PC-9 (cell line): Measurements from ENCODE around the gene MAN1C1.

Experiments
- EZH2 ChIP-seq: fragments of 200-600 bp; sonication (generic); IDR thresholded peaks from 2 replicates; pipeline ENCODE4 v1.8.0; 2017; ENCODE audit warnings: antibody characterized with exemption, low read depth
- TF ChIP-seq, protein P1 (sequence below): fragments of 200-600 bp; sonication (generic); conservative IDR thresholded peaks from 2 replicates; pipeline ENCODE4 v1.6.1; 2017; ENCODE audit warnings: mixed run types, antibody characterized with exemption, mild to moderate bottlenecking, moderate library complexity

DNA sequence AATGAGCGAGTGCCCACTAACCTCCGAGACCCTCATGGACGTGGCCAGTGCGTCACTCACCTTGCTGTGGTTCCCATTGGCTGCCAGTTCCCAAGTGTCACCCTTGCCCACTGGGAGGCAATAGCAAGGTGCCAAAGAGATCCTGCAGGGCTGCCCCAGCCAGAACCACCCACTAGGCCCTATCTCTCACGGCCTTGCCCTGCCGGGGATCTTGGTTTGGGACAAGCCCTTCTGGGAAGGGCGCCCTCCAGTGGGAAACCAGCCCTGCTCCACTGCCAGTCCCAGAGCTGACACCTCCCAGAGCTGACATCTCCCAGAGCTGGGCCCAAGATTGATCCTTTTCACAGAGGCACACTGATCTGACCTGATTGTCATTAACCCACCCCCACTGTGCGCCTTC lies 181.3 kb downstream of the MAN1C1 start:
- TF ChIP-seq, protein P1, sequence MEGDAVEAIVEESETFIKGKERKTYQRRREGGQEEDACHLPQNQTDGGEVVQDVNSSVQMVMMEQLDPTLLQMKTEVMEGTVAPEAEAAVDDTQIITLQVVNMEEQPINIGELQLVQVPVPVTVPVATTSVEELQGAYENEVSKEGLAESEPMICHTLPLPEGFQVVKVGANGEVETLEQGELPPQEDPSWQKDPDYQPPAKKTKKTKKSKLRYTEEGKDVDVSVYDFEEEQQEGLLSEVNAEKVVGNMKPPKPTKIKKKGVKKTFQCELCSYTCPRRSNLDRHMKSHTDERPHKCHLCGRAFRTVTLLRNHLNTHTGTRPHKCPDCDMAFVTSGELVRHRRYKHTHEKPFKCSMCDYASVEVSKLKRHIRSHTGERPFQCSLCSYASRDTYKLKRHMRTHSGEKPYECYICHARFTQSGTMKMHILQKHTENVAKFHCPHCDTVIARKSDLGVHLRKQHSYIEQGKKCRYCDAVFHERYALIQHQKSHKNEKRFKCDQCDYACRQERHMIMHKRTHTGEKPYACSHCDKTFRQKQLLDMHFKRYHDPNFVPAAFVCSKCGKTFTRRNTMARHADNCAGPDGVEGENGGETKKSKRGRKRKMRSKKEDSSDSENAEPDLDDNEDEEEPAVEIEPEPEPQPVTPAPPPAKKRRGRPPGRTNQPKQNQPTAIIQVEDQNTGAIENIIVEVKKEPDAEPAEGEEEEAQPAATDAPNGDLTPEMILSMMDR = 0 out of 2 replicates have a peak, but pooled peaks have one; percentile 27
- TF ChIP-seq EZH2 = no peak
